Effector memory CD8-positive, alpha-beta T cell (primary cell): ENCODE data around the gene BTBD19.
"Not testable (repeated sequence)": the region's sequence is repeated elsewhere in the genome, so short reads cannot be mapped to it uniquely, and the experiment has no call there.

Experiments
- ATAC-seq: fragments of 150-1000 bp; cut with Tn5 transposase; replicated peaks from 2 replicates; pipeline ENCODE4 v1.10.0; 2021; ENCODE audit warnings: mild to moderate bottlenecking, moderate library complexity
- DNase-seq, 3 experiments: peaks; one replicate each; pipeline ENCODE4 v3.0.0; 2021
- H3K27ac Mint-ChIP-seq, 2 donors: one replicate each; pipeline ENCODE4 v1.8.0; 2022; ENCODE audit warnings: mild to moderate bottlenecking in 2 of 2, mixed read lengths in 2 of 2, moderate library complexity in 2 of 2
- H3K27me3 Mint-ChIP-seq, 2 donors: one replicate each; pipeline ENCODE4 v1.8.0; 2022; ENCODE audit warnings: mixed read lengths in 2 of 2
- H3K36me3 Mint-ChIP-seq: one replicate; pipeline ENCODE4 v1.8.0; 2022; ENCODE audit warnings: mild to moderate bottlenecking, moderate library complexity, mixed read lengths; ENCODE audit not compliant: insufficient read depth
- H3K4me1 Mint-ChIP-seq, 2 donors: one replicate each; pipeline ENCODE4 v1.8.0; 2022; ENCODE audit warnings: low read depth in 2 of 2, mixed read lengths in 2 of 2
- H3K4me3 Mint-ChIP-seq, 2 donors: one replicate each; pipeline ENCODE4 v1.8.0; 2022; ENCODE audit warnings: mild to moderate bottlenecking in 2 of 2, mixed read lengths in 2 of 2, moderate library complexity in 2 of 2
- H3K9me3 Mint-ChIP-seq, 2 donors: one replicate each; pipeline ENCODE4 v1.8.0; 2022; ENCODE audit warnings: mixed read lengths in 2 of 2

BTBD19 gene

DNA sequence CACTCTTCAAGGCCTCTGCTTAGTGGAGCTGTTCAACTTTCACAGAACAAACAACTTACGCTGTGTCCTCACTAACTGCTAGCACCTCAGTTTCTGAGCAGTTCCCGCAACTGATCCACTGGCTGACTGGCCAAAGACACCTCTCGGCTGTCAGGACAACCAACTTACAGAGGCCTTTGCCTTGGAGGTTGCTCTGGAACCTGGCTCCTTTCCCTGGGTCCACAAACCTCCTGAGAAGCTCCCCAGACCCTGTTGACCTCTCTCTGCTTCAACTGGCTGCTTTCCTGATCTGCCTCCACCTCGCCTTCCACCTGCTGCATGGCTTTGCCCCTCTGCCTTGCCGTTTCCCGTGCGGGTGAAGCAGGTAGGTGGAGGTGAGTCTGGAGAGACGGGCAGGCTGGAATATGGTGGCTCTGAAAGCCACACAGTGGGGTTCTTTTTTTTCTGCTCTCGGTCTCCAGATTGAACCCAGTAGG, 13.0 kb downstream of the BTBD19 start:
- DNase-seq (no peak), ATAC-seq (no peak)
- Mint-ChIP-seq H3K27me3 (no peaks in the 10 kb centered on the region), H3K4me1 (peaks cover 26 to 27% of the 10 kb centered on the region in 2 donors), H3K36me3 (peaks cover 30% of the 10 kb centered on the region), H3K4me3 (peak overlapping the region; percentile 89 to 93), H3K9me3 (no peaks in the 10 kb centered on the region), H3K27ac (peak overlapping the region; percentile 100)

DNA sequence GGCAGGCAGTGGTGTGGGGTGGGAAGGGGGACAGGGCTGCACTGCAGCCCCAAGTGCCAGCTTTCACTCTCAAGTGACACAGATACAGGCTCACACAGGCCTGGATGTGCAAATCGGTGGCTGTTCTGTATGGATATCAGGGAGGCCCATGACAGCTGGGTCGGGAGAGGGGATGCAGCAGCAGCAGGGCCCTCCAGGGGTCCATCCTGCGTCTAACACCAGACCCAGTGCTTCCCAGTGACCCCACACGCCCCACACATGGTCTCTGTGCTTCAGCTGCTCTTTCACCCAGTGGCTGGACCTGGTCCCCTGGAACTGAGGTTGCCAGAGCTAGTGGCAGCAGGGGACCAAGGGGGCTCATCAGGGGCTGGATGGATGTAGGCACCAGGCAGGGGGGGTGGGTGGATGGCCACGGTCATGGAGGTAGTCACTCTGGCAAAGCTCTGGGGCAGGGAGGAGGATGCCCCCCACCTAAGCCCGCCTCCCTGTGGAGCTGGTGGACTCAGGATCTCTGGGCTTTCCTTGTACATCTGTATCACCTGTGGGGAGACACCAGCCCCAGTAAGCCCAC, 13.9 kb downstream of the BTBD19 start:
- DNase-seq: no peak
- H3K4me1 Mint-ChIP-seq: peaks cover 26 to 27% of the 10 kb centered on the region in 2 donors
- H3K27me3 Mint-ChIP-seq: no peaks in the 10 kb centered on the region
- H3K27ac Mint-ChIP-seq: no peak overlapping the region
- no peak for ATAC-seq
- no peaks in the 10 kb centered on the region for H3K9me3 Mint-ChIP-seq
- H3K36me3 Mint-ChIP-seq: peaks cover 30% of the 10 kb centered on the region
- no peak overlapping the region for H3K4me3 Mint-ChIP-seq

DNA sequence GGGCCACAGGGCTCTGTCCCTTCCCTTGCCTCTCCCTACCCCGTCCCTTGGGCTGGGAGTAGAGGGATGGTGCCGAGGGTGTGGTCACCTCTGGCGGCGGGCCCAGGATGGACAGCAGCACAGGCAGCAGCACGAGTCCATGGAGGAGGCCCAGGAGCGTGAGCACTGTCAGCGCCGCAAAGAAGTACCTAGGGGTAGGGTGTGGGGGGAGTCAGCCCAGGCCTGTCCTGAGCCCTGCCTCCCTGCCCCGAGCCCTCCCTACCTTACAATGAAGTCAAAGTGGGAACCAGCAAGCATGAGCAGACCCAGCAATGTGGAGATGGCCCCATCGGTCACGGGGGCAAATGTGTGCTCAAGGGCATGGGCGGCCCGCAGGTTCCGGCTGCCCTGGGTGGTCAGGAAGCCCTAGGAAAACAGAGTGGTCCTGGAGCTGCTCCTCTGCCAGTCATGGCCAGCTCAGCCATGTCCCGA, 14.7 kb downstream of the BTBD19 start:
- Mint-ChIP-seq H3K4me3 (no peak overlapping the region), H3K36me3 (peaks cover 30% of the 10 kb centered on the region), H3K9me3 (no peaks in the 10 kb centered on the region), H3K27me3 (no peaks in the 10 kb centered on the region), H3K4me1 (peaks cover 24 to 26% of the 10 kb centered on the region in 2 donors), H3K27ac (no peak overlapping the region)
- no peak for DNase-seq
- no peak for ATAC-seq

DNA sequence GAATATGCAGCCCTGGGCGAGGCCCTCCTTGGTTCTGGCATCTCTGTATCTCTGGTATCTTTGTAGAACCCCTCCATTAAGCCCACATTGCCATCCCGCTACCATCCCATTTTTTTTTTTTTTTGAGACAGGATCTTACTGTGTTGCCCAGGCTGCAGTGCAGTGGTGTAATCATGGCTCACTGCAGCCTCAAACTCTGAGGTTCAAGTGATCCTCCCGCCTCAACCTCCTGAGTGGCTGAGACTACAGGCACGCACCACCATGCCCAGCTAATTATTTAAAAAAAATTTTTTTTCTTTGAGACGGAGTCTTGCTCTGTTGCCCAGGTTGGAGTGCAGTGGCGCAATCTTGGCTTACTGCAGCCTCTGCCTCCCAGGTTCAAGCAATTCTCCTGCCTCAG, 16.1 kb downstream of the BTBD19 start:
- H3K4me3 Mint-ChIP-seq, DNase-seq, H3K9me3 Mint-ChIP-seq, H3K27me3 Mint-ChIP-seq, ATAC-seq, H3K27ac Mint-ChIP-seq: not testable (repeated sequence)
- Mint-ChIP-seq H3K4me1 (peaks cover 18 to 20% of the 10 kb centered on the region in 2 donors), H3K36me3 (peaks cover 20% of the 10 kb centered on the region)

DNA sequence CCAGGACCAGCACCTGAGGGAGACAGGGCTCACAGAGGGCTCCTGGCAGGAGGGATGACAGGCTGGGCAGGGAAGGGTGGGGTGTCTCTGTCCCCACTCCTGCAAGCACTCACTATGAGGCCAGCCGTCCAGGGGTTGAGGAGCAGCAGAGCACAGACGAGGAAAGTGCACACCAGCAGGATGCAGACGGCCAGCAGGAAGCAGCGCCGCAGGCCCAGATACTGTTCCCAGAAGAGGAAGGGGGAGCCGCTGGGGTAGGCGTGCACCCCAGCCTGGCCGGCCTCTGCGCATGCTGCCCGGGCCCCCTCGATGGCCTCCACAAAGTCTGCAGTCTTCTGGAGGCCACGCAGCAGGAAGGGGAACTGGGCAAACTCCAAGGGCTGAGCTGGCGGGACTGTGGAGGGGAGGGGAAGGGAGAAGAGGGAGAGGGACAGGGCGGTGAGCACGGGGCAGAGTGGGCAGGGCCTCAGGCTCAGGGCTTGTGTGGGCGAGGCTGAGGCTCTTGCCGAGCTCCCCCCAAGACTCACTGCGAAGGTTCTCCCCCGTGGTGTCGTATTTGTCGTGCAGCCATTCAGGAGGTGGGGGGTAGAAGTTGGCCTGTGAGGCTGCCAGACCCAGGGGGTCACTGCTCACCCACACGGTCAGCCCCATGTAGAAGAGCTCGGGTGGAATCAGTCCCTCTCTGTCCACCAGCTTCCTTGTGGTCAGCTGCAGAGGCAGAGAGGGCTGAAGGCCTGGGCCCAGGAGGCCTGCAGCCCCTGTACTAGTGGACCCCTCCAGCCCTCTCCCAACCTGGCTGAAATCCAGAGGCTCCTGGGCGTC, 18.3 kb downstream of the BTBD19 start:
- H3K4me1 Mint-ChIP-seq: peaks cover under 1 to 3% of the 10 kb centered on the region in 2 donors
- no peak overlapping the region for H3K27ac Mint-ChIP-seq
- peak; percentile 10 for ATAC-seq
- H3K27me3 Mint-ChIP-seq: no peaks in the 10 kb centered on the region
- no peaks in the 10 kb centered on the region for H3K9me3 Mint-ChIP-seq
- H3K36me3 Mint-ChIP-seq: peaks cover 11% of the 10 kb centered on the region
- DNase-seq: no peak
- no peak overlapping the region for H3K4me3 Mint-ChIP-seq

DNA sequence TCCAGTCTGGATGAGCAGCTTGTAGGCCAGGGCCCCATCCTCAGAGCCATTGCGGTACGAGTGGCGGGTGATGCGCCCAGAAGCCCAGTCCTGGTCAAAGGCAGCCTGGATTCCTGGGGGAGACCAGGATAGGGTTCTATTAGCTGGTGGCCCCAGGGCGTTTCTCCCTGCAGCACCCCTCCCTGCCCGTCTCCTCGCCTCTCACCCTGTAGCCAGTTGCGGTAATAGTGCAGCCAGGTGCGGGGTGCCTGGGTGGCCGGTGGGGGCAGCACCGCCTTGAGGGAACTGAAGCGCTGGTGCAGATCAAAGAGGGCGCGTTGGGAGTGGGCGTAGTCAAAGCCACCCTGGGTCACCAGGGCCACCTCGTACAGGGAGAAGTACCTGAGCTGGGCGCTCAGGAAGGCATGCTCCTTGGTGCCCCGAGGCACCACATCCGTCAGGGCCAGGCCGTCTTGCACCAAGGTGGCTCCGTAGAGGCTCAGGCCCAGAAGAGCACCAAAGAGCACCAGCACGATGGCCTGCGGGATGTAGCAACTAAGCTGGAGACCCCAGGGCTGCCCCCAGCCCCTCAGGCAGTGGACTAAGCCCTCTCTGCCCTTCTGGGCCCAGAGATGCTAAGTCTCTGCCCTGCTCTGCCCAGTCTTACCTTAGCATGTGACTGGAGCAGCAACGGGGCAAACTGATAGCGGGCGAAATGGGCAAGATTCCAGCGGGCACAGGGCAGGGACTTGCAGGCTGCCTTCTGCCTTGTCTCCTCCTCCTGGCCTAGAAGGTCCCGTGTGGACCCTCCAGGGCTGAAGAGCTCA, 19.1 kb downstream of the BTBD19 start:
- Mint-ChIP-seq H3K9me3 (no peaks in the 10 kb centered on the region), H3K4me1 (peaks cover 0 to 3% of the 10 kb centered on the region in 2 donors)
- ATAC-seq: no peak

DNA sequence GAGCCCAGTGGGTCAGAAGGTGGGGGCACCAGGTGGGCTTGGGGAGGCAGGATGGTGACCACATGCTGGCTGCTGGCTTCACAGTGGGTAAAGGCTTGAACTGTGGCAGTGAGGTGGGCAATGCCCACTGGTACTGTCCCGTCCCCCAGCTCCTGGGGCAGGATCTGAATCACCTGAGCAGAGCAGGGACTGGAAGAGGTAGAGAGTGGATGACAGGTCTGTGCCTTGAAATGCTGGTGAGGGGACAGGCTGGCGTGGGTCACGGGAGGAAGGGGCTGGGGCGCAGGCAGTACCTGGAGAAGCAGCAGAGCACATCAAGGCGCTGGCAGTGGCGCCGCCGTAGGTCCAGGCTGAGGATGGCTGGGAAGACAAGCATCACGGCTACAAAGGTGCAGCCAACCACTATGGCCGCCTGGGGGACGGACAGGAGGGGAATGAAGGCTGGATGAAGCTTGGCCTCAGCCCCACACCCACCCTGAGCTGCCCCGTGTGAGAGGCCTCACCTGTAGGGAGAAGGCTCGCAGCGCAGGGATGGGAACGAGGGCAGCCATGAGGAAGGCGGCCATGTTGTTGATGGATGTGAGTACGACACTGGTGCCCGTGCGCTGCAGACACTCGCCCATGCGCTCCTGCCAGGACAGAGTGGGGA, 19.8 kb downstream of the BTBD19 start:
- ATAC-seq (no peak), DNase-seq (no peak)
- Mint-ChIP-seq H3K4me1 (peaks cover 0 to 3% of the 10 kb centered on the region in 2 donors), H3K9me3 (no peaks in the 10 kb centered on the region), H3K27me3 (no peaks in the 10 kb centered on the region), H3K36me3 (peaks cover 8% of the 10 kb centered on the region), H3K4me3 (peak overlapping the region in 1 of 2 donors; percentile 27), H3K27ac (no peak overlapping the region)

More for the DNA sequence above, 19.1 kb downstream of the BTBD19 start:
- Mint-ChIP-seq H3K36me3 (peaks cover 14% of the 10 kb centered on the region), H3K27me3 (no peaks in the 10 kb centered on the region), H3K4me3 (peak overlapping the region in 1 of 2 donors; percentile 27), H3K27ac (no peak overlapping the region)
- DNase-seq: no peak

DNA sequence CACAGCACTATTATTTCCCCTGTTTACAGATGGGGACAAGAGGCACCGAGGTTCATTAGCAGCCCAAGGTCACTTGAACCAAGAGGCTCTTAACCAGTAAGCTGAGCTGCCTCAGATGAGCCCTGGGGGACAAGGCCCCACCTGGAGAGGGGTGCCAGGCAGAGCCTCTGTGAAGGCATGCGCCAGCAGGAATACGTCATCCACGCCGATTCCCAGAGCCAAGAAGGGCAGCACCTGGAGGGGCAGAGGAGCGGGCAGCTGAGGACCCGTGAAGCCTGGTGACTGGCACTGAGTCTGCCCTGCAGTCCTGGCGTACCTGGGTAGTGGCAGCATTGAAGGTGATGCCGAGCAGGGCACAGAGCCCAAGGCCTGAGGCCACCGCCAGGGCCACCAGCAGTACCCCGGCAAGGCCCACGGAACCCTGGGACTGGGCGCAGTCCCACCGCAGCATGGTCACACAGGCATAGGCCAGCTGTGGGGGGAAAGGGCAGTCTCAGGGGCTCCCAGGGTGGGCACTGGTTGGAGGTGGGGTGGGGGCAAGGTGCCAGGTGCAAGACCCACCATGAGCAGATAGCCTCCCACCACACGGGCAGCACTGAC, 20.6 kb downstream of the BTBD19 start:
- no peak overlapping the region for H3K27ac Mint-ChIP-seq
- ATAC-seq: no peak
- no peak for DNase-seq
- no peaks in the 10 kb centered on the region for H3K9me3 Mint-ChIP-seq
- H3K36me3 Mint-ChIP-seq: peaks cover 8% of the 10 kb centered on the region
- H3K4me3 Mint-ChIP-seq: no peak overlapping the region
- H3K27me3 Mint-ChIP-seq: no peaks in the 10 kb centered on the region
- H3K4me1 Mint-ChIP-seq: peaks cover 0 to 3% of the 10 kb centered on the region in 2 donors

DNA sequence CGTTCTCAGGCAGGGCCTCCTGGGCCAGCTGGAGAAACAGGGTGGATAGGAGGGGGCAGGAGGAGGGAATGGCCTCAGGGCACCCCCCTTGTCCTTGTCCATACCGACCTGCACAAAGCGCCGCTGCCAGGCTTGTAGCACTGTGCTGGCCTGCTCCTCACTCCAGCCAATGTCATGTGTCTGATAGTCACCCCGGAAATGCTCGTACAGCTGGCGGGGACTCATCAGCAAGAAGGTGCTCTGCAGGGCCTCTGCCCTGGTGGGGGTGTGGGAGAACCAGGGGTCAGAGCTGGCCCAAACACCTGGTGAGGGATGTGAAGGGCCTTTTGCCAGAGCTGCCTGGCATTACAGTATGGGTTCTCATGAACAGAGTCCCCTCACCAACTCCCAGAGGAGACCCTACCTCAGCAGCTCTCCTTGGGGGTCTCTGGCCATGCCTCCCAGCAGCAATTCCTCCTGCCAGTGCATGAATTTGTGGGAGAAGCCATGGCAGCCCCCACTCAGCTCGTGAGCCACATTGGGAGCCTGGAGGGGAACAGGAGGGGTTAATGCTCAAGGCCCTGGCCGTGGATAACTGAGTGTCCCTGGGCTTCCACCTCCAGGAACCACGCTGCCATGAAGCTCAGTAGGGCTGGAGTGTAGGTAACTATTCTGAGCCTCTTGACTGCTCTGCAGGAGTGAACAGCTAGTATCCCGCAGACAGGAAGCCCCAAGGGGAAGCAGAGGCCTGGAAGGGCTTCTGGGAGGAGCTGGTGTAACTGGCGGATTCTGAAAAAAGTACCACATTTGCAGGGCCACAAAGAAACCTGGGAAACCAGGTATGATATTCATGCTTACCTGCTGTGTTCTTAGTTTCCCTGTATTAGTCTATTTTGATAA, 21.4 kb downstream of the BTBD19 start:
- Mint-ChIP-seq H3K4me1 (peaks cover 0 to 3% of the 10 kb centered on the region in 2 donors), H3K27ac (no peak overlapping the region)
- no peak for ATAC-seq

DNA sequence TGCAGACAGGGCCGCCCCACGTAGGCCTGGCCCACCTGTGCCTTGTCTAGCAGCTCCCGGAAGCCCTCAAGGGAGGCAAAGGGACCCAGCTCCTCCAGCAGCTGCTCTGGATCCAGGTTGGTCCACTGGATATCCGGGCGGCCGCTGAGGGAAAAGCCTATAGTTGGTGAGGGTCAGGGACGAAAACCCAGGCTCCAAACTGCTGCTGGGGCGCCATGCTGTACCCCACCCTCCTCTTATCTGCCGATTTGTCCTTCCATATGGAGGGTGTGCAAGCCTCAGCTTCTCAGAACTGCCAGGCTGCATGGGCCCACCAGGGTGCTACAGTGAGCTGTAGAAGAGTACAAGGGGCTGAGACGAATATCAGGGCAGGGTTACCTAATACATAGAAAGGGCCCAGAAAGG, 22.6 kb downstream of the BTBD19 start:
- Mint-ChIP-seq H3K9me3 (no peaks in the 10 kb centered on the region), H3K27ac (no peak overlapping the region), H3K4me3 (no peak overlapping the region), H3K4me1 (peaks cover 5 to 7% of the 10 kb centered on the region in 2 donors), H3K36me3 (peaks cover 3% of the 10 kb centered on the region), H3K27me3 (no peaks in the 10 kb centered on the region)
- ATAC-seq (no peak), DNase-seq (no peak)

More for the DNA sequence above, 21.4 kb downstream of the BTBD19 start:
- no peaks in the 10 kb centered on the region for H3K27me3 Mint-ChIP-seq
- DNase-seq: no peak
- H3K9me3 Mint-ChIP-seq: no peaks in the 10 kb centered on the region
- no peak overlapping the region for H3K4me3 Mint-ChIP-seq
- H3K36me3 Mint-ChIP-seq: peaks cover 8% of the 10 kb centered on the region

DNA sequence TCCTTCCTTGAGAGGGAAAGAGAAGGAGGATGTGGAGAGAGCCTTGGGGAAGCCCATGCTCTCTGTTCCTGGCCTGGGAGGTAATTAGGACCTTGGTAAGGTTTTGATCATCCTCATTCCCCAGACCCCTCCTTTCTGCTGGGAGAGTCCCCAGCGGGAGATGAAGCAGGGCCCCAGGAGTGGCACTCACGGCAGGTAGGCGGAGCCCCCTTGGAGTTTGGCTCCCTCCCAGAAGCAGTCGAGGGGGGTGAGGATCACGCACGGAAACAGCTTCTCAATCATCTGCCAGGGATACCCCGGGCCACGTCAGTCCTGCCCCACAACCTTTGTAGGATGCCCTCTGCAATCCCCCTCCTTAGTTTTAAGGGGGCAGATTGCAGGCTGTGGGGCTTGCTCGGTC, 23.2 kb downstream of the BTBD19 start:
- Mint-ChIP-seq H3K27me3 (no peaks in the 10 kb centered on the region), H3K27ac (no peak overlapping the region), H3K4me3 (no peak overlapping the region), H3K36me3 (peaks cover 3% of the 10 kb centered on the region), H3K9me3 (no peaks in the 10 kb centered on the region), H3K4me1 (peaks cover 7 to 10% of the 10 kb centered on the region in 2 donors)
- ATAC-seq (no peak), DNase-seq (no peak)
